ENCODE results near the gene SEMA3D. TPM values are rescaled to one million over a fixed set of nuclear protein-coding genes. Genes with fewer than 3 reads are reported as not detected.
A peak's percentile ranks its signal among the peaks of the same experiment; 100 is the strongest.

The SEMA3D gene
- total and polyA plus RNA-seq, 2 donors (not counting 3 experiments of a cell fraction or from before 2014, with no cell fraction given), result 9.9 to 10.3 TPM

DNA sequence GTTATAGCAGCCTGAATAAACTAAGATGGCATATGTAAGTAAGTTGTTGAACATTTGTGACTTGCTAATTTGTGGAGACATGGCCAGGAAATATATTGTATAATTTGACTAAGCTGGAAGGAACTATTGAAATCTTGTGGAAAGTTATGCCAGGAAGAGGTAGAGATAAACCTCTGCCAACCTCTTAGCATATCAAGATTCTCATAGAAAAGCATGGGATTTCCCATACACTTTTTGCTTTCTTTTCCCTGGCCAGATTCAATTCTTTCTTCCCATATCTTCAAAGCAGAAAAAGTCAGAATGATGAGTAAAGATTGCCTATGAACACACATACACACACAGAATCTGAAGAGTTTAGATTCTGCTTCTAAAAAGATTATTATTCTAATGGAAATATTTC is 216.2 kb downstream of the SEMA3D start:
- H3K4me1 ChIP-seq (ENCODE audit: control insufficient read depth, extremely low read depth, insufficient read depth, low read length), result no peaks in the 10 kb centered on the region
- DNase-seq (ENCODE audit: low read depth, low spot score) (peak; percentile 49), FAIRE-seq (no peak)
- H3K79me2 ChIP-seq (ENCODE audit: control insufficient read depth, insufficient read depth, low read length), result no peaks in the 10 kb centered on the region
- H3K4me2 ChIP-seq (ENCODE audit: insufficient read depth, low read length), result no peak overlapping the region
- no peaks in the 10 kb centered on the region for H3K36me3 ChIP-seq (ENCODE audit: control insufficient read depth in 2 of 2, extremely low read depth in 1 of 2, insufficient read depth in 2 of 2, low read length in 2 of 2)
- dilution Hi-C loops (cut with MboI; ENCODE audit: extremely low pct_ligation_motif_present, low sequenced_read_pairs) (no loop called here), intact Hi-C loops (cut with micrococcal nuclease) (no loop called here)
- H3K27me3 ChIP-seq (ENCODE audit: control insufficient read depth in 2 of 2, insufficient read depth in 2 of 2, low read length in 2 of 2), result no peaks in the 10 kb centered on the region
- H3K4me3 ChIP-seq (replicated peaks in 1 of 3; ENCODE audit: insufficient read depth in 1 of 3, low read depth in 1 of 3, low read length in 3 of 3), result no peak overlapping the region
- H3K9me3 ChIP-seq (replicated peaks; ENCODE audit: control insufficient read depth, insufficient read depth, low read length), result no peaks in the 10 kb centered on the region
- no peak overlapping the region for H2AFZ ChIP-seq (ENCODE audit: low read depth, low read length)
- no peak overlapping the region for H3K27ac ChIP-seq (ENCODE audit: insufficient read depth, low read depth, low read length)
- H3K9ac ChIP-seq (replicated peaks; ENCODE audit: extremely low read depth, insufficient read depth, low read length), result no peak overlapping the region
- no TSS peak for BruUV-seq (replicated peaks)
- TF ChIP-seq MYC (IDR thresholded peaks at IDR 0.05; ENCODE audit: low read depth, low read length) (no peak), CTCF (IDR thresholded peaks at IDR 0.05; ENCODE audit: extremely low read depth in 1 of 2, insufficient read depth in 1 of 2, low read depth in 1 of 2, low read length in 2 of 2) (no peak), EZH2 (IDR thresholded peaks at IDR 0.05; ENCODE audit: borderline replicate concordance, low read depth, low read length, severe bottlenecking) (no peak), FOS (IDR thresholded peaks at IDR 0.05; ENCODE audit: borderline replicate concordance, insufficient read depth, low read length) (no peak), GATA2 (IDR thresholded peaks at IDR 0.05; ENCODE audit: insufficient read depth, insufficient read length, low read depth, low read length) (no peak), POLR2AphosphoS5 (IDR thresholded peaks at IDR 0.05; ENCODE audit: insufficient read depth, low read depth, low read length) (no peak), POLR2A (IDR thresholded peaks at IDR 0.05; ENCODE audit: low read depth, low read length) (no peak), JUN (IDR thresholded peaks at IDR 0.05; ENCODE audit: borderline replicate concordance, insufficient read depth, insufficient read length, low read depth) (no peak), MAX (IDR thresholded peaks at IDR 0.05; ENCODE audit: insufficient read depth, insufficient read length) (no peak)
- ChIA-PET CTCF (no interaction called here), POLR2A (no interaction called here)
- H3K9me1 ChIP-seq (replicated peaks; ENCODE audit: control insufficient read depth, extremely low read depth, insufficient read depth, low read length), result no peaks in the 10 kb centered on the region
- no peaks in the 10 kb centered on the region for H4K20me1 ChIP-seq (replicated peaks; ENCODE audit: control insufficient read depth, extremely low read depth, insufficient read depth, low read length)

All from endothelial cell of umbilical vein (primary cell).